Measurements from ENCODE around the gene TECTA. TPM values are rescaled to one million over a fixed set of nuclear protein-coding genes. Genes with fewer than 3 reads are reported as not detected.

TECTA gene, protein sequence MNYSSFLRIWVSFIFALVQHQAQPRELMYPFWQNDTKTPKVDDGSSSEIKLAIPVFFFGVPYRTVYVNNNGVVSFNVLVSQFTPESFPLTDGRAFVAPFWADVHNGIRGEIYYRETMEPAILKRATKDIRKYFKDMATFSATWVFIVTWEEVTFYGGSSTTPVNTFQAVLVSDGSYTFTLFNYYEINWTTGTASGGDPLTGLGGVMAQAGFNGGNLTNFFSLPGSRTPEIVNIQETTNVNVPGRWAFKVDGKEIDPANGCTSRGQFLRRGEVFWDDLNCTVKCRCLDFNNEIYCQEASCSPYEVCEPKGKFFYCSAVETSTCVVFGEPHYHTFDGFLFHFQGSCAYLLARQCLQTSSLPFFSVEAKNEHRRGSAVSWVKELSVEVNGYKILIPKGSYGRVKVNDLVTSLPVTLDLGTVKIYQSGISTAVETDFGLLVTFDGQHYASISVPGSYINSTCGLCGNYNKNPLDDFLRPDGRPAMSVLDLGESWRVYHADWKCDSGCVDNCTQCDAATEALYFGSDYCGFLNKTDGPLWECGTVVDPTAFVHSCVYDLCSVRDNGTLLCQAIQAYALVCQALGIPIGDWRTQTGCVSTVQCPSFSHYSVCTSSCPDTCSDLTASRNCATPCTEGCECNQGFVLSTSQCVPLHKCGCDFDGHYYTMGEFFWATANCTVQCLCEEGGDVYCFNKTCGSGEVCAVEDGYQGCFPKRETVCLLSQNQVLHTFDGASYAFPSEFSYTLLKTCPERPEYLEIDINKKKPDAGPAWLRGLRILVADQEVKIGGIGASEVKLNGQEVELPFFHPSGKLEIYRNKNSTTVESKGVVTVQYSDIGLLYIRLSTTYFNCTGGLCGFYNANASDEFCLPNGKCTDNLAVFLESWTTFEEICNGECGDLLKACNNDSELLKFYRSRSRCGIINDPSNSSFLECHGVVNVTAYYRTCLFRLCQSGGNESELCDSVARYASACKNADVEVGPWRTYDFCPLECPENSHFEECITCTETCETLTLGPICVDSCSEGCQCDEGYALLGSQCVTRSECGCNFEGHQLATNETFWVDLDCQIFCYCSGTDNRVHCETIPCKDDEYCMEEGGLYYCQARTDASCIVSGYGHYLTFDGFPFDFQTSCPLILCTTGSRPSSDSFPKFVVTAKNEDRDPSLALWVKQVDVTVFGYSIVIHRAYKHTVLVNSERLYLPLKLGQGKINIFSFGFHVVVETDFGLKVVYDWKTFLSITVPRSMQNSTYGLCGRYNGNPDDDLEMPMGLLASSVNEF (N-terminal part only)
- polyA plus RNA-seq (2012; ENCODE audit: insufficient read depth, insufficient read length, low read depth) = 4.2 TPM

DNA sequence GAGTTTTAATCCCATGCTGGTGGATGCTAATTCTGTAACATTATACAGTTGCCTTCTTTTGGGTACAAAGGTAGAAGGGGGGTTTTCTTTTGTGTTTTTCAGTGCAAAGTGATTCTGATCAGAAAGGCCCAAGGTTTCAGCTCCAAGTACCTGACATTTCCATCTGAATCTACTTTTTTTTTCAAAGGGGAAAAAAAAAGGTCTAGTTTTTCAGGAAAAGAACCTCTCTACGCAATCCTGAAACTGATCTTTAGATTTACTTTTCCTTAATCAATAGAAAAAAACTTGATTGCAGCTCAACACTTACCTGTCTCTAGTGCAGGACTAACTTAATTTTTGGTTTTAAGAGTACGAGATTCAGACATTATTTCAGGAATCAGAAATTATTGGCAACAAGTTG, at the start of gene TECTA:
Gene TECTA, plus strand, starts transcription at position 301 of the 400 bp plus-strand sequence. CDS start 1,423 bp downstream, outside the sequence.
- Histone ChIP-seq H3K36me3 (no peaks in the 10 kb centered on the region), H3K4me3 (ENCODE audit: low read depth, low read length) (no peak within 1 kb of the TSS), H3K9me3 (no peaks in the 10 kb centered on the region), H3K4me1 (no peaks in the 10 kb centered on the region), H3K27me3 (no peaks in the 10 kb centered on the region)
- TF ChIP-seq, protein P1, sequence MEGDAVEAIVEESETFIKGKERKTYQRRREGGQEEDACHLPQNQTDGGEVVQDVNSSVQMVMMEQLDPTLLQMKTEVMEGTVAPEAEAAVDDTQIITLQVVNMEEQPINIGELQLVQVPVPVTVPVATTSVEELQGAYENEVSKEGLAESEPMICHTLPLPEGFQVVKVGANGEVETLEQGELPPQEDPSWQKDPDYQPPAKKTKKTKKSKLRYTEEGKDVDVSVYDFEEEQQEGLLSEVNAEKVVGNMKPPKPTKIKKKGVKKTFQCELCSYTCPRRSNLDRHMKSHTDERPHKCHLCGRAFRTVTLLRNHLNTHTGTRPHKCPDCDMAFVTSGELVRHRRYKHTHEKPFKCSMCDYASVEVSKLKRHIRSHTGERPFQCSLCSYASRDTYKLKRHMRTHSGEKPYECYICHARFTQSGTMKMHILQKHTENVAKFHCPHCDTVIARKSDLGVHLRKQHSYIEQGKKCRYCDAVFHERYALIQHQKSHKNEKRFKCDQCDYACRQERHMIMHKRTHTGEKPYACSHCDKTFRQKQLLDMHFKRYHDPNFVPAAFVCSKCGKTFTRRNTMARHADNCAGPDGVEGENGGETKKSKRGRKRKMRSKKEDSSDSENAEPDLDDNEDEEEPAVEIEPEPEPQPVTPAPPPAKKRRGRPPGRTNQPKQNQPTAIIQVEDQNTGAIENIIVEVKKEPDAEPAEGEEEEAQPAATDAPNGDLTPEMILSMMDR (IDR thresholded peaks at IDR 0.05; ENCODE audit: low read depth, low read length) = no peak
- DNase-seq = no peak

DNA sequence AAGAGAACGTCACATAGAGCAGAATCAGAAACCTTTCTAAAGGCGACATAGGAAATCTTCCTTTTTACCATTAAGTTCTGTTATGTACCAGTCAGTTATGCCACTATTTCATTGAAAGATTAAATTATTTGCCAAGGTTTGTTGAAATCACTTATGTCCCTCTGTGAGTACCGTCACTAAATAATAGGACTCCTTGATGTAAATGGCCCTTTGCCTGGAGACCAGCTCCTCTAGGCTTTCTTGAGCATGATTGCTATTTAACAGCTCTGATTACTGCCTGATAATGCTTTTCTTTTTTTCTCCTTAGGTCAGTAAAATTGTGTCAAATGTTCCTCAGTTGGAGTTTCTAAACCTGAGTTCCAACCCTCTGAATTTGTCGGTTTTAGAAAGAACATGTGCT, 47.8 kb upstream of the TECTA start:
- Histone ChIP-seq H3K36me3 (peaks cover 61% of the 10 kb centered on the region), H3K4me3 (ENCODE audit: low read depth, low read length) (no peak overlapping the region), H3K27me3 (no peaks in the 10 kb centered on the region), H3K9me3 (no peaks in the 10 kb centered on the region), H3K4me1 (no peaks in the 10 kb centered on the region)
- no peak for DNase-seq
- TF ChIP-seq, protein P1 (IDR thresholded peaks at IDR 0.05; ENCODE audit: low read depth, low read length) = no peak

DNA sequence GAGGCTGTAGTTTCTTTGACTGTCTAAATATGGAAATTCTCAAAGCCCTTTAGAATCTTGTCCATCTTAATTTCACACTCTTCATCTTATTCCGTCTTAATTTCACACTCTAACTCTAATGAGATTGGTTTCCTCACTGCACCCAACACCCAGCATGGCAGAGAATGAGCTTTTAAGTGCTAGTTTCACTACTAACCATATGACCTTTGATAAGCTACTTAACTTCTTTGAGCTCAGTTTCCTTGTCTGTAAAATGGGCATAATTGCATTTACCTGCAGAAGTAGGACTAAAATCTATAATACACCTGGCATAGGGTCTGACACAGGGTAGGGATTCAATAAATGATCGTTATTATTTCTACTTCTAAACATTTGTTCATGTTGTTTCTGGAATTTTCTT, 46.8 kb upstream of the TECTA start:
- no peak for DNase-seq
- Histone ChIP-seq H3K9me3 (no peaks in the 10 kb centered on the region), H3K27me3 (no peaks in the 10 kb centered on the region), H3K36me3 (peaks cover 56% of the 10 kb centered on the region), H3K4me3 (ENCODE audit: low read depth, low read length) (no peak overlapping the region), H3K4me1 (no peaks in the 10 kb centered on the region)
- TF ChIP-seq, protein P1 (IDR thresholded peaks at IDR 0.05; ENCODE audit: low read depth, low read length) = no peak

DNA sequence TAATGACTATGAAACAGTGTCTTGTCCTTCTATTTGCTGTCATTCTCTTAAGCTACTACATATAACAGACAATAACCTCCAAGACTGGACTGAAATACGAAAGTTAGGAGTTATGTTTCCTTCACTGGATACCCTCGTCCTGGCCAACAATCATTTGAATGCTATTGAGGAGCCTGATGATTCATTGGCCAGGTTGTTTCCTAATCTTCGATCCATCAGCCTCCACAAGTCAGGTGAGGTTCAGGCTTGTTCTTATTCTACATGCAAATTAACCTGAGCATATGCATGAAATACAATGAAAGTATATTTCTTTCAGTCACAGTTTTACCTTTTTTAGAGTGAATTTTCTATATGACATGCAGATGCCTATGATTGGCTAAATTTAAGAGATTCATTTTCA, 46.0 kb upstream of the TECTA start:
- H3K36me3 ChIP-seq = peaks cover 56% of the 10 kb centered on the region
- H3K4me1 ChIP-seq = no peaks in the 10 kb centered on the region
- TF ChIP-seq, protein P1 (IDR thresholded peaks at IDR 0.05; ENCODE audit: low read depth, low read length) = no peak
- H3K9me3 ChIP-seq = no peaks in the 10 kb centered on the region
- H3K4me3 ChIP-seq (ENCODE audit: low read depth, low read length) = no peak overlapping the region
- no peaks in the 10 kb centered on the region for H3K27me3 ChIP-seq
- DNase-seq = no peak

DNA sequence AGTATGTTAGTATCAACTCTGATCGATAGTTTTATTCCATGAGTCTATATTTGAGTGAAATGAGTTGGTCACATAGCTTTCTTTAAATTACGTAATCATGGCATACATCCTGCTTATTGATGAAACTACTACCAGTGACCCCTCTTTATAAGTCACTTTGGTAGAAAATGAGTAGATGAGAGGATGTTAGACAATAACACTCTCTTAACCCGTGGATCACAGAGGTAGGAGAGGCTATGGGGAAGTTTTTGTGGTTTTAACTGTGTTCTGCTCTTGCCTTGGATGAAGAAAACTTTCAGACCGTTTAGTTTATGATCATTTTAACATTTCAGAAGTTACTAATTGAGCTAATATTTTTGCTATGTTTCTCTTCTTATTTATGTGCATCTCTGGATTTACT, 43.1 kb upstream of the TECTA start:
- H3K4me1 ChIP-seq = no peaks in the 10 kb centered on the region
- no peak overlapping the region for H3K4me3 ChIP-seq (ENCODE audit: low read depth, low read length)
- DNase-seq = no peak
- H3K9me3 ChIP-seq = no peaks in the 10 kb centered on the region
- H3K27me3 ChIP-seq = no peaks in the 10 kb centered on the region
- peaks cover 52% of the 10 kb centered on the region for H3K36me3 ChIP-seq
- TF ChIP-seq, protein P1 (IDR thresholded peaks at IDR 0.05; ENCODE audit: low read depth, low read length) = no peak

Data from BE2C (cell line).